ENCODE measurements around the gene FOXD3.

GRCh38 chr1:63289135-63289534 is 33.2 kb upstream of the FOXD3 start:
- TF ChIP-seq SUZ12 (IDR thresholded peaks at IDR 0.05; ENCODE audit: extremely low read depth, insufficient read depth, insufficient read length) (no peak), ZNF274 (IDR thresholded peaks at IDR 0.05; ENCODE audit: low read depth, low read length) (no peak), YY1 (IDR thresholded peaks at IDR 0.05; ENCODE audit: insufficient read depth, insufficient read length) (no peak)
